Activated CD8-positive, alpha-beta memory T cell treated with anti-CD3 and anti-CD28 coated beads, Interleukin-2, amount 50 U/mL, for 1 hour (primary cell): Measurements from ENCODE around the gene COL27A1.

ENCODE experiments used
- DNase-seq: peaks from one replicate; pipeline ENCODE4 v3.0.0-alpha.2; 2020; ENCODE audit errors: extremely low read depth

Gene COL27A1

DNA sequence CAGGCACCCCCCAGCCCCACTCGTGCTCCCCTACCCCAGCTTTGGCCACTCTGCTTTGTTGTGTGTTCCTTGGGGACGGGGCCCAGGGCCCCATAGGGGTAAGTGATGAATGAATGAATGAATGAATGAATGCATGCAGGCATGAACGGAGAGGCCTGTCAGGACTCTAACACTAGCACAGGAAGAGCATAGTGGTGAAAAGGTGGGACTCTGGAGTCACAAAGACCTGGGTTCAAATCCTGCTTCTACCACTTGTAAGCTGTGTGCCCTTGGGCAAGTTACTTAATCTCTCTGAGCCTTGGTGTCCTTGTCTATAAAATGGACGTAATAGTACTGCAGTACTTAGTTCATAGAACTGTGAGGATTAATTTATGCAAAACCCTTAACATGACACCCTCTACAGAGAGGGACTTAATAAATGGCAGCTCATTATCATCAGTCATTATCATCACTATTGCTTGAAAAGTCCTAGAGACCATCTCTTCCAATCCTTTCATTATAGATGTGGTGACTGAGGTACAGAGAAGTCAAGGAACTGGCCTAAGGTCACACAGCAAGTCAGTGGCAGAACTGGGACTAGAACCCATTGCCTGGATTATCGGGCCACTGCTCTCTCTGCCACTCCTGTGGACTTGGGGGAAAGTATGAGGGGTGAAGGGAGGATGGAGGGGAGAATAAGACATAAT, 187.6 kb downstream of the COL27A1 start:
- DNase-seq, result no peak

DNA sequence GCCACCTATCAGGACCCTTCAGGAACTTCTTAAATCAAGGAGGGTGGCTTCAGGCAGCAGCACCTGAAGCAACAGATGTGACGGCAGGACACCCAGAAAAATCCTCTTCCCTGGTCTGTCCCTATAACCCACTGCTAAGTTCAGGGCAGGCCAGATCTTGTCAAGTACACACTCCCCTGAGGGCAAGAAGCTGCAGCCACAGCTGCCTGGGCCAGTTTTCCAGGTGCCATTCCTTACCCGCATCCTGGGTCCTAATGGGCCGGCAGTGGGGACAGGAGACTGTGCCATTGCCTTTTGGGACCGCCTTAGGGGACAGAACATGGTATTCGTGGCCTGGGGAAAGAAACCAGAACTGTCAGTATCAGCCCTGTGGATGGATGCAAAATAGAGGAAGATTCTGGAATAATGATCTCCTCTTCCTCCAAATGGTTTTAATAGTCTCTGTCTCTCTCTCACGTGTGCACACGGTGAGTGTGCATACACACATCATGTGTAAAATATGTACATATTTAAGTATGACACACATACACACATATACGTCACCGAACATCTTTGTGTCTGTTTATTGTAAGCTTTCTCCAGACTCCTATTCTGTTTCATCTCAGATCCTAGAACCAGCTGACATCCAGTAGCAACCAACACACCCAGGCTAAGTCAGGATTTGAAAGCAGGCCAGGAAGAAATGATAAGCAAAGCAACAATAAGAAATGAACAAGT, 188.3 kb downstream of the COL27A1 start:
- no peak for DNase-seq

DNA sequence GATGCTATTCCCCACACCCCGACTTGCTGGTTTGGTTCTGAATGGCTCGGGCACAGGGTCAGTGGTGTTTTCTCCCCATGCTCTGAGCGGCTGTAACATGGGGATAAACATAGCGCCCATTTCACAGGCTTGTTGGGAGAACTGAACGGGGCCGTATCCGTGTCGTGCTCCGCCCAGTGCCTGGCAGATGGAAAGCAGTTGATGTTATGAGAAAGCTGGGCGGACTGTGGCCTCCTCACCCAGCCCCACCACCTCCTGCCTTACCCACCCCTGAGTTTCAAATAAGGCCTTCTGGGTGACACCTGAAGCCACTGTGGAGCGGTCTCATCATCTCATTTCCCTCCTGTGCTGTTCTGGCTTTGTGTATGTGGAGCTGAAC, 188.8 kb downstream of the COL27A1 start:
- DNase-seq, result no peak

DNA sequence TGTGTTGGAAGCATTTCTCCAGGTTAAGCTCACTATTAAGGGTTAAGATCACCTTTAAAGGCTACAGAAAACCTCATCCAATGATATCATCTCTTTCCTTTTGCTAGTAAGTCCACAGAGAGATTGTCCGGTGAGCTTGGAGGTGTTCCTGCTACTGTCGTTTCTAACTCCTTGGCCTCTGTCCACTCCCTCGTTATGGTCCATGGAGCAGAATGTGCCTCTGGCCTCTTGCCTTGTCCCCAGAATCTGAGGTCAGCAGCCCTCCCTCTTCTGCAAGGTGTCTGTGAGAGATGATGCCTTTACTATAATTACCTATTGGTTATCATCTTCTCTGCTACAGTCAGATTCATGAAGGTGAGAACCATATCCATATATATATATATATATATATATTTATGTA, 189.4 kb downstream of the COL27A1 start:
- no peak for DNase-seq

DNA sequence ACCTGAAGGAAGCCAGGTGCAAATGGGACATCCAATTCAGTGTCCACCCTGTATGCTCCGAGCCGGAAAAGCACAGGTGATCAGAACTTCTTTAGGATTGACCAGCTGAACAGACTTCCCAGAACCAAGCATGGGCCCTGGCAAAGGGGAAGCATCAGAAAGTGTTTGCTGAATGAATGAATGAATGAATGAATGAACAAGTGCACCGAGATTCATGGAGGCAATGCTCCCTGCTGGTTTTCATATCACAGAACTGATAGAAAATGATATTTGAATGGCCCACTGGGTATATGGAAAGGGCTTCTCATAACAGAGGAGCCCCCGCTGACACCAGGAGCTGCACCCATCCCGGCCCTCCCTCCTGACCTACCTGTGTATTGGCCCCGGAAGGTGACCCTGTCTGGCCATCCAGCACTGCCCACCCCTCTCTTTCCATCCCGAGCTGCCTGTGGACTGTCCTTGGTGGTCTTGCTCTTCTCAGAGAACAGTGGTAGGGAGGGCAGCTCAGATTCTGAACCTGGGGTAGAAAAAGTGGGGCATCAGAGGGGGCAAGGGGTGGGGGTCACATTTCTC, 190.2 kb downstream of the COL27A1 start:
- no peak for DNase-seq

DNA sequence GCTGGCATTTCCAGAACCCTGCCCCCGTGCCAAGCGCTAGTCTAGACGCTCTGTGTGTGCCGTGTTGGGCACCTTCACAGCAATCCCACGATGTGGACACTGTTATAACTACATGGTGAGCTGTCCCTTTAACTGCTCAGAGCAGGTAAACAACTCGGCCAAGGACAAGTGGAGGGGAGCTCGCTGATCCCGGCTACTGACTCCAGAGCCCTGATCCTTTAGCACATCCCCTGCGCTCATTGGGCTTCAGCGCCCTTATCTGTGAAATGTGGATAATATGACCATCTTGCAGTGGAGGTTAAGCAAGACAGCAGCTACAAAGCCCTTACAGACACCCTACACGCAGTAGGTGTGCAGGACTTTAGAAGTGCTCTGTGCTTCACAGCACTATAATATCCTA, 190.8 kb downstream of the COL27A1 start:
- no peak for DNase-seq

DNA sequence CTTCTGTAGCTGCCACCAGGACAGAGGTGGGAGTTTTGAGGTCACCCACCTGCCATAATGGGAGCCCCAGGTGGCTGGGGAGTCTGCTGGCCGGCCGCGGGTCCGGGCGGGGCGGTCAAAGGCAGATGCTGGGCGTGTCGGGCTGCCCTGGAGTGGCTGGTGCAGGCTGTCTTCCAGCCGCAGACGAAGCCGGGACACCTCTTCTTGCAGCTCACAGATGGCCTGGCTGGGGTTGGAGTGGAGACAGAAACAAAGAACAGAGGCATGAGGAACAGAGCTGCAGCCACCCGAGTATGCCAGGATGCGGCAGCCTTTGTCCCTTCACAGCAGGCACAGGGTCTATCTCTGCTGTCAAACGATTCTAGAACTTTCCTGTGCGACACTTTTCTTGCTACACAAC, 192.3 kb downstream of the COL27A1 start:
- DNase-seq, result no peak

DNA sequence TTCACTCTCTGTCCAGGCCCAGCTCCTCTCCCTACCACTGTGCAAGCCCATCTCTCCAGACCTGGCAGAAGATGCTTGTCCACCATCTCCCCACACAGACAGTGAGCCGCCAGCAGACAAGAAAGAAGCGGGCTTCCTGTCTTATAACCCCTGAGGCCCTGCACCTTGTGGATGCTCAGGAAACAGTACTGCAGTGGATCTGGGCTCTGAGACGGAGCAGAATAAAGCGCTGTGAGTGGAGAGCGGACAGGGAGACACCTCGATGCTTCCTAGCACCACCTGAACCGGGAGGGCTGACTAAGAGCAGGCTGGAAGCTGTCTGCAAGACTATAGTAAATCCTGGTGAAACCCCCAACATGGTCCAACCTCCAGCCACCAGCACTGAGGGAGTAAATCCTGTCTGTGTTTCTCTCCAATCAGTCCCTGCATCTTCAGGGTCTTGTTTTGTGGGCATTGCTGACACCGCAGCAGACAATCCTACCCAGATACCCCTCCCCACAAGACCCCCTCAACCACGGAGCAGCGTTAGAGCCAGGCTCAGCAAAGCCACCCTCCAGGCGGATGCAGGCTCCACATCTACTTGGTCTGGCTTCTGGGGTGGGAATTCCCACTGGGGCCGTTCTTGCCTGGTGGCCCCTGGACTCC, 193.0 kb downstream of the COL27A1 start:
- no peak for DNase-seq

DNA sequence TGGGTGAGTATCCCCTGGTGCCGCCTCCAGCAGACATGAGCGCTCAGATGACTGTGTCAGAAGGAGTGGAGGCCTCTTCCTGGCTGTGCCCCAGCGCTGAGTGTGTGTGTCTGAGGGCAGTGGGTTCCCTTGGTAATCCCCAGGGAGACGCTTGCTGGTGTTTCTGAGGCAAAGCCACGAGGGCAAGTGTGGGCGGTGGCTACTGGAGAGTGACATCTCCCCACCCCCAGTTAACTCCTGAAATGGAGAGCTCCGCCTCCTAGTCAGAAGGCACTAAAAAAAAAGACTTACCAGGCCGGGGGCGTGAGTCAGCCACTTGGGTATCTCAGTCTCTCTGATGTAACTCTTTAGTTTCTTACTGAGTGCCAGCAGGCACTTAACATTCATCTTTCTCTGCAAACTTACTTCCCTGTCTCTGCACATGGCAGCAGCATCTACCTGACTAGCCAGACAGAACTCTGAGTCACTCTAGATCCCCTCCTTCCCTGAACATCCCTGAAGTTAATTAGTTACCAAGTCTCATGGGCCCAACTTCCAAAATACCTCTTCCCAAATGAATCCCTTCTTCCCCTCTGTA, 193.7 kb downstream of the COL27A1 start:
- no peak for DNase-seq

DNA sequence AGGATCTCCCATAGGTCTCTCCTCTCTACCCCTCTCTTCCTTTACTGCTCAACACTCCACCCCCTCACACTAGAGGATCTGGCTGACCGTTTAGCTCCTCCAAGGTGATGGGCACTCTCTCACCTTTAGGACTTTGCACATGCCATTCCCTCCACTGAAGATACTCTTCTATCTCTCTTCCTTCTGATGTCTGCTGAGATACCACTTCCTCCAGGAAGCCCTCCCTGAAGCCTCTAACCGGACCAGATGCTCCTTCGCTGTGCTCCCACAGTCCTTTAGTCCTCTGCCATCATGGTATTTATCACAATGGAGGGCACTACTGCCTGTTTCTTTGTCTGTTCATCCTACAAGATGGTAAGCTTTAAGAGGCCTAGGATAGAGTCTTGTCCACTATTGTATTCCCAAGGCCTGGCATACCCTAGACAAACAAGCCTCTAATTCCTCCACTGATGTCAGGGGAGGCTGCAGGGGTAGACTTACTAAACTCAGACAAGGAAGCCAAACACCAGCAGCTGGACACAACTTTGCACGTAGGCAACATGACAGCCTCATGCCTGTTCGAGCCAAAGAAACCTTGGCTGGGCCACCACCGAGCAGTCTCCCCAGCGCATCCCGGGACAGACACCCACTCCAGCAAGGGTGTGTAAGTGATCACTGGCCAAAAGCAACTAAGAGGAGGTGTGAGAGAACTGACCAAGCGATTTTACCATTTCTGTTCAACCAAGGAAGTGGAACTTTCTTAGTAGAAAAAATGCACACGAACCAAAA, 194.6 kb downstream of the COL27A1 start:
- no peak for DNase-seq

DNA sequence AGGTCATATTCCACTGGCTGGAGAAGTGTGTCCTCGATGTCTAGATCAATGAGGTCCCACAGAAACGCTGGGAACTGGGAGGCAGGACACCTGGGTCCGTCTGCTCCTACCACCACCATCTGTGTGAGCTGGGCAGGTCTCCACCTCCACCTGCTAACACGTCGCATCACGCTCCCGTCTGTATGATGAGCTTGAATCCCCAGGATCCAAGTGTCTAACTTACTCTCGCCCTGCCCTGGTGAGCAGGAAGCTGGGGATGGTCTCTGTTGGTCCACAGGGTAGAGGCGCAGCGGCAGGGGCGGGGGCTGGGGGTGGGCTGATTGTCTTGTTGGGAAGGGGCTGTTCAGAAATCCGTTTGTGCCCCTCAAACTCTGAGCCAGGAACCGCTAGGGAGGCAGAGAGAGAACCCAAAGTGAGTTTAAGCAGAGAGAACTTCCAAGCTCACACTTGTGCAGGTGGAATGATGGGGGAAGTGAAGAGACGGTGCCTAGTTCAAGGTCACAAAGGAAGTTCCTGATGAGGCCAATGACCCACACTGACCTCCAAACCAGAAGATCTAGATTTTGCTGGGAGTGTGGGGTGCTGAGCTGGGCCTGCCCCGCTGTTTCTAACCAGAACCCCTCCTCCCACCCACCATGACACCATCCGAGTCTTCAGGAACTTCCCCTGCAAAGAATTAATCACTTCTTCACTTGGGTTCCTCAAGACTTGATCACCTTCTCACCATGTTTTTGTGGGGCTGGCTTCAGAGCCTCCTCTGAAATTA, 195.5 kb downstream of the COL27A1 start:
- DNase-seq, result no peak

DNA sequence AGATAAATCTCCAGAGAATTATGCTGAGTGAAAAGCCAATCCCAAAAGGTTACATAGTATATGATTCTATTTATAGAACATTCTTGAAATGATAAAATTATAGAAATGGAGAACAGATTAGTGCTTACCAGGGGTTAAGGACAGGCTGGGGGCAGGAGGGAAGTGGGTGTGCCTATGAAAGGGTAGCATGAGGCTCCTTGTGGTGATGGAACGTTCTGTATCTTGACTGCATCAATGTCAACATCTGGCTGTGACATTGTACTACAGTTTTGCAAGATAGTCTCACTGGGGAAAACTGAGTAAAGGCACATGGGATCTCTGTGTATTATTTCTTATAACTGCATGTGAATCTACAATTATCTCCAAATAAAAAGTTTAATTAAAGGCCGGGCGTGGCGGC, 196.6 kb downstream of the COL27A1 start:
- no peak for DNase-seq

DNA sequence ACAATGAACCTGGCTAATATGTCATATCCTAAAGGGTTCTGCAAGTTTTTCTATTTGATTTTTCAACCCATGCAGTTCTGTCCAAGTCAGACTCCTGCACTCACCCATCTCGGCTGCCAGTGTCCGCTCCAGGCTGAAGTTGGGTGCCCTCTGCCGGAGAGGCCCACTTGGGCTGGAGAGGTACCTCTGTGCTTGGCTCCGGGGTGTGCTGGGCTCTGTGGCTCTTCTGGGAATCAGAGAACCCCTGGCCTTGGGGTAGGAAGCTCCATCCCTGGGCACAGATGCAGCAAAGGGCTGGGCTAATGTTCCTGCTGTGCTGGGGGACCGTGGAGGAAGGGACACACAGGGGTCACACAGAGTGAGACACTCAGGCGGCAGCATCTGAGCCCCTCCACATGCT, 200.5 kb downstream of the COL27A1 start:
- no peak for DNase-seq

DNA sequence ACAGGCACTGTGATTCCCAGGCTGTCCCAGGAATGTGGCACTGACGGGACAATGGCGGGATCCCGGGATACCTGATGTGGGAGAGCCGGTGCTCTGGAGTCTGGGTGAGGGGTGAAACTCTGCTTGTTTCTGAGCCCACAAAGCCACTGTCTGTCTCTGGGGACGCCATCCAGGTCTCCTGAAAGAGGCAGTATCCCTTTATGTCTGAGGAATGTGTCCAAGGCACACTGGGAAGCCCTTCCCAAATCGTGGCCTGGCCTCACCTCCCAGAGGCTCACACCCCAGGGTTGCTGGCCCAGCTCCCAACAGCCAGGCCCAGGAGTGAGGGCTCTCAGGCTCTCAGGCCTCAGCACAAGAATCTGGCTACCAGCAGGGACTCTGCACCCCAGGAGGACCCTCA, 201.5 kb downstream of the COL27A1 start:
- no peak for DNase-seq

DNA sequence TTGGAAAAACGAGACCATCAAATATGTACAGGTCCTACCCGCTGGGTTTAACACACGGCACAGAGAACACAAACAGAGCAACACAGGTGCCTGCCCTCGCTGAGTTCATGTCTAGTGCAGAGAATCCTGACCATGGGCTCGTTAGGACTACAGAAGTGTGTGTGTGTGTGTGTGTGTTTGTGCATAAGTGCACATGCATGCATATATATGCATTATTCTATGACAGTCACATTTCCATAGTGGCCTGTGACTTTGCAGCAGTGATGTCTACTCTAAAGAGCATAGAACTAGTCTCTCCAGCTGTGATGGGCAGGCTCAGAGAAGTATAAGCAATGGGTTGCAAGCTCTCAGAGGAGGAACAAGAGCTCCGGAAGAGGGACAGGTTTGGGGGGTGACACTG, 202.0 kb downstream of the COL27A1 start:
- DNase-seq, result no peak

DNA sequence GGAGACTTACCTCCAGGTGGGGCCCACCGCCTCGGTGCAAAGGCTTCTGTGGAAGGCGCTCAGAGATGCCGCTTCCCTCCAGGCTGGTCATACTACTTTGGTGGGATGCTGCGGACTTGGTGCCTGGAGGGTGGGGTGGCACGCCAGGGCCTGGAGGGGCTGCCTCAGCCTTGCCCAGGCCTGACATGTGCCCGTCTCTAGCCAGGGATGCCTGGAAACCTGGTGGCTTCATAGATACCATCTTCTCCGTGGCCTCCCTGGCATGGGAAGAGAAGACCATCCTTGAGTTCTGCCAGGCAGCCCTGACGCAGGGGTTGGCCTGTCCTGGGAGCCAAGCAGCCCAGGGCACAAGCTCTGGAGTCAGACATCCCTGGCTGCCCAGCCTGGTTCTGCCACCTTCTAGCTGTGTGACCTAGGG, 202.6 kb downstream of the COL27A1 start:
- no peak for DNase-seq

DNA sequence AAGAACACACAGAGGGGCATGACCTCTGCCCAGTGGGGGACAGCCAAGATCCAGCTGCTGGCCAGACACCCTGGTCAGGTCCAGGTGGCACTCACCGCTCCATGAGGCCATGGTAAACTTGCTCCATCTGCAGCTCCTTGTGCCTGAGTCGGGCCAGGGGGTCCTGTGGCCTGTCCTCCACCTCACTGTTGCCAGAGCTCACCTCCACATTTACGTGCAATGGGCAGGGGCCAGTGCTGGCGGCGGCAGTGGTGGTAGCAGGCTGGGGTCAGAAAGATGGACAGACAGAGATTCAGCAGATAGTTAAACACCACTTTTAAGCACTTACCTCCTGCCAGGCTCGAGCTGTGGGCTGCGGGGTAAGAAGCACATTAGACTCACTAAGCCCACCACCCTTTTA, 204.5 kb downstream of the COL27A1 start:
- no peak for DNase-seq

DNA sequence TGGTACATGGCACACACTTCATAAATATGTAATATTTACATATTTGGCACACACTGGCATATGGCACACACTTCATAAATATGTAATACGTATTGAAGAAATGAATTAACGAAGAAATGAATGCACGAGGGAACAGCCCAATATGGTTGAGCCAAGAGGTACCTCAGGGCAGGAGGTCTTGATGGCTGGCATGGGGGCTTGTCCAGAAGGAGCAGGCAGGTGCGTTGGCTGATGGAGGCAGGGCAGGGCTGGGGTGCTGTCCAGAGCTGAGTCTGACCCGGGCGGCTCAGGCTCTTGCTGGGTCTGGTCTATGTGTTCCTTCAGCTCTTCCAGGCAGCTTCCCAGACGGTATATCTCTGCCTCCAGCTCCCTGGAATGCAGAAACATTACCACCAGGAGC, 206.2 kb downstream of the COL27A1 start:
- DNase-seq, result no peak
